ENCODE measurements around the gene ZC3H14. TPM values are rescaled to one million over a fixed set of nuclear protein-coding genes. Genes with fewer than 3 reads are reported as not detected.
A peak's percentile ranks its signal among the peaks of the same experiment; 100 is the strongest.

Gene ZC3H14
- total and polyA plus RNA-seq, 9 of the 15 experiments (the other 6 are each of a cell fraction or from before 2014, with no cell fraction given): 21.1 to 109 (median 45.3) TPM

- TF ChIP-seq MAFF (IDR thresholded peaks at IDR 0.05; ENCODE audit: low read length) (no peak), DEAF1 (CRISPR knock-in tag; IDR thresholded peaks at IDR 0.05) (peak; percentile 41; the same call in 1 of the 2 replicates), PYGO2 (tag; IDR thresholded peaks at IDR 0.05) (no peak), CREM (IDR thresholded peaks at IDR 0.05; ENCODE audit: low read depth) (no peak), GTF3C2 (IDR thresholded peaks at IDR 0.05; ENCODE audit: borderline replicate concordance, extremely low read depth, insufficient read length) (no peak), NUFIP1 (IDR thresholded peaks at IDR 0.05; ENCODE audit: partially characterized antibody) (no peak), ZBTB2 (IDR thresholded peaks at IDR 0.05) (no peak), XRCC4 (IDR thresholded peaks at IDR 0.05; ENCODE audit: extremely low read depth, insufficient read depth, insufficient read length) (no peak), ESRRA (IDR thresholded peaks at IDR 0.05; ENCODE audit: borderline replicate concordance, low read depth) (no peak), ZNF175 (CRISPR knock-in tag; IDR thresholded peaks at IDR 0.05; ENCODE audit: low read depth) (no peak), SIRT6 (IDR thresholded peaks at IDR 0.05; ENCODE audit: low read depth, low read length) (no peak), BHLHE40 (IDR thresholded peaks at IDR 0.05; ENCODE audit: low read length) (no peak), RAD21 (CRISPR knock-in tag; conservative IDR thresholded peaks at IDR 0.05 in 1 of 2, IDR thresholded peaks at IDR 0.05 in 1 of 2) (peak; percentile 74 to 80)
Measured at GRCh38 chr14:88667555-88668273, 104.9 kb downstream of the ZC3H14 start (continued).

All from K562 (cell line).